Fibroblast of lung (primary cell): ENCODE data around the gene FGFR3.

Experiments
- CTCF ChIP-seq, 2 donors: IDR thresholded peaks in 1 of 2; conservative IDR thresholded peaks in 1 of 2; 1 replicate in 1 of 2; 2 replicates in 1 of 2; pipeline ENCODE4 v1.5.1; 2011 to 2012; ENCODE audit warnings: low read length in 2 of 2, control low read depth in 1 of 2, inconsistent platforms in 1 of 2, low read depth in 1 of 2, mild to moderate bottlenecking in 1 of 2
- EZH2 ChIP-seq: IDR thresholded peaks from 2 replicates; pipeline ENCODE4 v1.5.1; 2012; ENCODE audit warnings: low read length, control low read depth, mild to moderate bottlenecking; ENCODE audit errors: missing control alignments

GRCh38 chr4:1771555-1772305, 21.4 kb upstream of the FGFR3 start:
- no peak for TF ChIP-seq CTCF (conservative IDR thresholded peaks at IDR 0.05 in 1 of 2, IDR thresholded peaks at IDR 0.05 in 1 of 2; ENCODE audit: low read depth in 1 of 2, low read length in 2 of 2)
- TF ChIP-seq EZH2 = no peak
